H1 (cell line): ENCODE results near the gene ARHGAP4. TPM values are rescaled to one million over a fixed set of nuclear protein-coding genes. Genes with fewer than 3 reads are reported as not detected.

Experiments
- CTCF ChIA-PET: fragments of 300-600 bp; sonication (Branson Sonifier 250); formaldehyde crosslinking; loops from one replicate; lab custom pipeline; 2021; ENCODE audit not compliant: partially characterized antibody; lab: Charles Lee
- POLR2A ChIA-PET: fragments of 300-600 bp; sonication (Branson Sonifier 250); formaldehyde crosslinking; loops from one replicate; lab custom pipeline; 2021; ENCODE audit warnings: inconsistent platforms; ENCODE audit not compliant: partially characterized antibody; lab: Charles Lee
- DNase-seq, 2 experiments: peaks; one replicate each; pipeline versions ENCODE4 v3.0.0 to v3.0.0-alpha.2; 2010 to 2022; ENCODE audit warnings: low spot score in 2 of 2, low read depth in 1 of 2, mixed read lengths in 1 of 2
- FAIRE-seq: peaks from 2 replicates; lab custom pipeline; 2011; peaks lifted over from hg19 to GRCh38; lab: Jason Lieb, UNC
- H2AFZ ChIP-seq: 2 replicates; pipeline ENCODE4 v1.8.1; 2012; ENCODE audit warnings: low read length, inconsistent platforms
- H2AK5ac ChIP-seq: 2 replicates; pipeline ENCODE4 v1.6.1; 2013; ENCODE audit warnings: low read depth, low read length
- H2BK120ac ChIP-seq: replicated peaks from 2 replicates; pipeline ENCODE3; 2013; ENCODE audit warnings: low read depth, low read length, inconsistent platforms
- H2BK12ac ChIP-seq: 2 replicates; pipeline ENCODE4 v1.6.1; 2013; ENCODE audit warnings: low read depth, low read length
- H2BK15ac ChIP-seq: 2 replicates; pipeline ENCODE4 v1.6.1; 2013; ENCODE audit warnings: low read length
- H2BK20ac ChIP-seq: 2 replicates; pipeline ENCODE4 v1.6.1; 2013; ENCODE audit warnings: low read length
- H2BK5ac ChIP-seq: 2 replicates; pipeline ENCODE4 v1.6.1; 2013; ENCODE audit warnings: low read depth, low read length
- H3K14ac ChIP-seq: 2 replicates; pipeline ENCODE4 v1.6.1; 2013; ENCODE audit warnings: inconsistent platforms; ENCODE audit not compliant: insufficient read length
- H3K18ac ChIP-seq: 2 replicates; pipeline ENCODE4 v1.6.1; 2013; ENCODE audit warnings: low read length; ENCODE audit errors: extremely low read depth
- H3K23ac ChIP-seq: 2 replicates; pipeline ENCODE4 v1.6.1; 2013; ENCODE audit warnings: inconsistent platforms; ENCODE audit not compliant: insufficient read length
- H3K23me2 ChIP-seq: 2 replicates; pipeline ENCODE4 v1.6.1; 2013; ENCODE audit warnings: low read depth, low read length
- H3K27ac ChIP-seq: 2 replicates; pipeline ENCODE4 v1.6.1; 2011; ENCODE audit warnings: low read depth, low read length, inconsistent platforms
- H3K27me3 ChIP-seq, 4 experiments: replicated peaks in 1 of 4; 1 replicate in 1 of 4; 2 replicates in 3 of 4; pipeline versions ENCODE4 v1.6.1 to v1.8.1; 2011 to 2013; ENCODE audit warnings: low read length in 3 of 4, mild to moderate bottlenecking in 3 of 4, inconsistent platforms in 2 of 4, mixed read lengths in 2 of 4, moderate library complexity in 1 of 4; ENCODE audit not compliant: control insufficient read depth in 3 of 4, insufficient read depth in 3 of 4; ENCODE audit errors: extremely low read depth in 1 of 4
- H3K36me3 ChIP-seq, 4 experiments: 2 replicates each; pipeline versions ENCODE4 v1.6.1 to v1.8.1; 2011 to 2013; ENCODE audit warnings: mild to moderate bottlenecking in 4 of 4, low read length in 3 of 4, moderate library complexity in 2 of 4, control low read depth in 1 of 4, inconsistent platforms in 1 of 4; ENCODE audit not compliant: insufficient read depth in 4 of 4, control insufficient read depth in 2 of 4
- H3K4ac ChIP-seq: replicated peaks from 2 replicates; pipeline ENCODE3; 2013; ENCODE audit warnings: low read length, low read depth, mixed read lengths, inconsistent platforms; ENCODE audit not compliant: insufficient read length
- H3K4me1 ChIP-seq, 4 experiments: replicated peaks in 1 of 4; 1 replicate in 1 of 4; 2 replicates in 3 of 4; pipeline versions ENCODE4 v1.6.1 to v1.8.1; 2011 to 2013; ENCODE audit warnings: low read length in 3 of 4, inconsistent platforms in 2 of 4, mixed read lengths in 1 of 4; ENCODE audit not compliant: insufficient read depth in 4 of 4, control insufficient read depth in 3 of 4
- H3K4me2 ChIP-seq, 2 experiments: 2 replicates each; pipeline versions ENCODE4 v1.6.1 to v1.8.1; 2011 to 2013; ENCODE audit warnings: low read depth in 2 of 2, low read length in 2 of 2, control low read depth in 1 of 2, inconsistent platforms in 1 of 2, mild to moderate bottlenecking in 1 of 2; ENCODE audit not compliant: insufficient read depth in 1 of 2
- H3K4me3 ChIP-seq, 4 experiments: fragments of 200-600, 300-600 bp in 1 of 4; sonication (generic), shearing (Covaris generic), sonication (Bioruptor Twin) in 1 of 4; 2 replicates each; pipeline versions ENCODE4 v1.5.1 to v1.8.1; 2011 to 2016; ENCODE audit warnings: low read length in 4 of 4, low read depth in 3 of 4, control low read depth in 2 of 4, inconsistent platforms in 2 of 4, mild to moderate bottlenecking in 2 of 4, mixed read lengths in 1 of 4, moderate library complexity in 1 of 4; ENCODE audit not compliant: insufficient read depth in 2 of 4; ENCODE audit errors: extremely low read depth in 1 of 4
- H3K56ac ChIP-seq: replicated peaks from 2 replicates; pipeline ENCODE3; 2013; ENCODE audit warnings: low read depth, mild to moderate bottlenecking, mixed read lengths, low read length, inconsistent platforms; ENCODE audit not compliant: insufficient read length
- H3K79me1 ChIP-seq: 2 replicates; pipeline ENCODE4 v1.6.1; 2013; ENCODE audit warnings: low read depth, low read length, control low read depth
- H3K79me2 ChIP-seq, 2 experiments: 2 replicates each; pipeline versions ENCODE4 v1.6.1 to v1.8.1; 2012 to 2013; ENCODE audit warnings: low read length in 2 of 2, mild to moderate bottlenecking in 2 of 2, inconsistent platforms in 1 of 2; ENCODE audit not compliant: insufficient read depth in 2 of 2, control insufficient read depth in 1 of 2
- H3K9ac ChIP-seq, 4 experiments: replicated peaks in 1 of 4; 1 replicate in 1 of 4; 2 replicates in 3 of 4; pipeline versions ENCODE4 v1.6.1 to v1.8.1; 2011 to 2013; ENCODE audit warnings: low read depth in 3 of 4, low read length in 3 of 4, control low read depth in 2 of 4, mild to moderate bottlenecking in 2 of 4, moderate library complexity in 2 of 4, inconsistent platforms in 1 of 4; ENCODE audit errors: extremely low read depth in 1 of 4
- H3K9me3 ChIP-seq, 2 experiments: 2 replicates each; pipeline versions ENCODE4 v1.6.1 to v1.8.1; 2012 to 2013; ENCODE audit warnings: mild to moderate bottlenecking in 2 of 2, moderate library complexity in 2 of 2, control low read depth in 1 of 2, inconsistent platforms in 1 of 2, low read depth in 1 of 2, low read length in 1 of 2, mixed read lengths in 1 of 2; ENCODE audit not compliant: insufficient read depth in 2 of 2
- H4K20me1 ChIP-seq, 2 experiments: replicated peaks in 1 of 2; 2 replicates each; pipeline versions ENCODE3 to v1.8.1; 2011 to 2013; ENCODE audit warnings: inconsistent platforms in 2 of 2, low read length in 2 of 2, mild to moderate bottlenecking in 1 of 2; ENCODE audit not compliant: insufficient read depth in 2 of 2, control insufficient read depth in 1 of 2
- H4K5ac ChIP-seq: 2 replicates; pipeline ENCODE4 v1.6.1; 2013; ENCODE audit warnings: low read length, low read depth, mixed read lengths, inconsistent platforms; ENCODE audit not compliant: insufficient read length
- H4K8ac ChIP-seq: 2 replicates; pipeline ENCODE4 v1.8.0; 2013; ENCODE audit warnings: mild to moderate bottlenecking, moderate library complexity, low read length, inconsistent platforms; ENCODE audit not compliant: insufficient read depth; ENCODE audit errors: extremely low read depth
- H4K91ac ChIP-seq: replicated peaks from 2 replicates; pipeline ENCODE3; 2013; ENCODE audit warnings: low read length, mixed read lengths, inconsistent platforms; ENCODE audit not compliant: insufficient read length
- CBX5 ChIP-seq: fragments of 300-800, 300-1000 bp; sonication (generic); IDR thresholded peaks from 2 replicates; pipeline ENCODE4 v1.7.1; 2016; ENCODE audit warnings: antibody characterized with exemption, low read length, low read depth
- E2F6 ChIP-seq: IDR thresholded peaks from 2 replicates; pipeline ENCODE4 v1.6.1; 2012; ENCODE audit warnings: inconsistent platforms
- MAX ChIP-seq: IDR thresholded peaks from 2 replicates; pipeline ENCODE4 v1.6.1; 2012; ENCODE audit warnings: inconsistent platforms
- PHF8 ChIP-seq: fragments of 200-600 bp; sonication (generic); conservative IDR thresholded peaks from 2 replicates; pipeline ENCODE4 v1.7.1; 2012; ENCODE audit warnings: low read depth, mild to moderate bottlenecking, inconsistent platforms, low read length, moderate library complexity
- POLR2A ChIP-seq, 2 experiments: IDR thresholded peaks; 1 replicate in 1 of 2; 2 replicates in 1 of 2; pipeline ENCODE4 v1.6.1; 2011; ENCODE audit warnings: low read depth in 2 of 2, low read length in 2 of 2, mild to moderate bottlenecking in 2 of 2; ENCODE audit errors: control extremely low read depth in 1 of 2
- POLR2AphosphoS5 ChIP-seq: IDR thresholded peaks from 2 replicates; pipeline ENCODE4 v1.6.1; 2011; ENCODE audit warnings: low read depth, low read length
- RBBP5 ChIP-seq: IDR thresholded peaks from 2 replicates; pipeline ENCODE4 v1.7.1; 2012; ENCODE audit warnings: low read depth, mild to moderate bottlenecking, inconsistent platforms, low read length, moderate library complexity, borderline replicate concordance
- SIN3A ChIP-seq, 2 experiments: IDR thresholded peaks in 1 of 2; conservative IDR thresholded peaks in 1 of 2; 2 replicates each; pipeline ENCODE4 v1.6.1; 2011 to 2012; ENCODE audit warnings: low read length in 2 of 2, improper control_type of control experiment in 1 of 2, low read depth in 1 of 2, mild to moderate bottlenecking in 1 of 2
- SP4 ChIP-seq: IDR thresholded peaks from 2 replicates; pipeline ENCODE4 v1.6.1; 2012; ENCODE audit warnings: low read length, inconsistent platforms
- YY1 ChIP-seq: IDR thresholded peaks from 2 replicates; pipeline ENCODE4 v1.6.1; 2011; ENCODE audit warnings: low read depth, mild to moderate bottlenecking, low read length
- WGBS, 2 experiments: shearing (Covaris generic) in 1 of 2; methylation state at CpG; one replicate each; pipeline versions ENCODE4 v1.1.6 to v1.1.7; 2013 to 2015; ENCODE audit warnings: low lambda C conversion rate in 2 of 2, mixed read lengths in 2 of 2, inconsistent platforms in 1 of 2, low coverage in 1 of 2, missing lambda C conversion rate in 1 of 2; ENCODE audit not compliant: insufficient replicate concordance in 2 of 2, insufficient coverage in 1 of 2, insufficient read length in 1 of 2; ENCODE audit errors: extremely low coverage in 1 of 2, missing lambda C conversion rate in 1 of 2; 5-methylcytosine and 5-hydroxymethylcytosine counted together
- polyA plus RNA-seq, 7 experiments: library from polyadenylated mRNA; depleted of rRNA in 3 of 7; stranded (reverse) in 5 of 7; unstranded in 2 of 7; fragments of >200 nt in 5 of 7; fragments of 200-250 nt in 2 of 7; gene quantifications; 1 replicate in 5 of 7; 2 replicates in 1 of 7; 4 replicates in 1 of 7; pipeline versions ENCODE4 v1.2.1 to v1.2.3, GENCODE V29; 2011 to 2013; ENCODE audit warnings: missing spikeins in 2 of 7, mixed read lengths in 2 of 7
- total RNA-seq: library from RNA; stranded (reverse); fragmentation: NEBNext Ultra II Directional; extraction: Animal tissue kit (Norgen Biotek cat#: 25700); gene quantifications from 2 replicates; pipeline ENCODE4 v1.2.1, GENCODE V29; 2021

The ARHGAP4 gene
- total and polyA plus RNA-seq, 2 of the 8 experiments (the other 6 are each of a cell fraction or from before 2014, with no cell fraction given): 23.9 to 26.0 TPM

GRCh38 chrX:153970357-153971123 lies 44.5 kb upstream of the ARHGAP4 start:
- peak overlapping the region; percentile 91 for H4K5ac ChIP-seq
- H3K23ac ChIP-seq: no peak overlapping the region
- DNase-seq: peak in 1 of 2 experiments; percentile 63
- H4K8ac ChIP-seq: peak overlapping the region; percentile 100
- no peak overlapping the region for H3K14ac ChIP-seq
- no peaks in the 10 kb centered on the region for H3K27me3 ChIP-seq
- H4K20me1 ChIP-seq: peaks cover 18 to 26% of the 10 kb centered on the region in 2 experiments
- H3K27ac ChIP-seq: peak overlapping the region; percentile 99
- no peak overlapping the region for H2AFZ ChIP-seq
- H2BK12ac ChIP-seq: peak overlapping the region; percentile 50; the same call in 1 of the 2 replicates
- peak overlapping the region; percentile 95 to 100 (median 99) for H3K9ac ChIP-seq
- peaks cover 8% of the 10 kb centered on the region; the same call in 1 of the 2 replicates for H3K23me2 ChIP-seq
- peaks cover 41 to 52% of the 10 kb centered on the region in 2 experiments for H3K79me2 ChIP-seq
- H2BK5ac ChIP-seq: peak overlapping the region; percentile 99
- H3K18ac ChIP-seq: peak overlapping the region; percentile 78; the same call in 1 of the 2 replicates
- WGBS, 2 experiments: 0% methylated on average over 8 of the region's 49 CpGs; no CpG with 5 or more reads in 1 of the 2 experiments
- H3K4me3 ChIP-seq: peak overlapping the region; percentile 92 to 99 (median 95)
- H2BK120ac ChIP-seq: peak overlapping the region; percentile 43
- peak overlapping the region; percentile 97 for H3K56ac ChIP-seq
- H3K9me3 ChIP-seq: no peaks in the 10 kb centered on the region
- 0 out of 2 replicates have a peak overlapping the region, but pooled peaks have one; percentile 65 for H2AK5ac ChIP-seq
- H4K91ac ChIP-seq: peak overlapping the region; percentile 96
- H3K4me2 ChIP-seq: peak overlapping the region; percentile 66 to 85
- H3K36me3 ChIP-seq: no peaks in the 10 kb centered on the region
- no peak for FAIRE-seq
- peak overlapping the region; percentile 32 for H3K4ac ChIP-seq
- H2BK15ac ChIP-seq: no peak overlapping the region
- ChIA-PET CTCF (interaction anchor here (1.0 to 11.2 kb wide), 3 partner anchors 22 to 45 kb away, joined by 4 to 102 read pairs (median 8); partner anchors contain the start of gene RENBP), POLR2A (interaction anchor here (0.7 to 4.6 kb wide), 32 partner anchors 9 to 399 kb away, joined by 3 to 43 read pairs (median 4); partner anchors contain the start of genes ARHGAP4, IRAK1, L1CAM and SRPK3)
- no peak overlapping the region for H2BK20ac ChIP-seq
- peaks cover 4 to 26% (median 17%) of the 10 kb centered on the region in 4 experiments for H3K4me1 ChIP-seq
- H3K79me1 ChIP-seq: peaks cover 2% of the 10 kb centered on the region; the same call in 1 of the 2 replicates
- TF ChIP-seq MAX: 0 out of 2 replicates have a peak, but pooled peaks have one; percentile 56
- peak in 1 of 2 experiments; percentile 65; a peak in 2 of 3 replicates for TF ChIP-seq POLR2A (IDR thresholded peaks at IDR 0.05; ENCODE audit: control extremely low read depth in 1 of 2, low read depth in 2 of 2, low read length in 2 of 2)
- TF ChIP-seq YY1: peak; percentile 91; the same call in 1 of the 2 replicates
- no peak for TF ChIP-seq E2F6
- TF ChIP-seq SP4: no peak
- TF ChIP-seq SIN3A (conservative IDR thresholded peaks at IDR 0.05 in 1 of 2, IDR thresholded peaks at IDR 0.05 in 1 of 2; ENCODE audit: low read depth in 1 of 2, low read length in 2 of 2): peak; percentile 52 to 72; a peak in 2 of 4 replicates
- 0 out of 2 replicates have a peak, but pooled peaks have one; percentile 57 for TF ChIP-seq RBBP5
- TF ChIP-seq CBX5: no peak
- no peak; the same call in 1 of the 2 replicates for TF ChIP-seq PHF8
- TF ChIP-seq POLR2AphosphoS5: peak; percentile 83; the same call in 1 of the 2 replicates
